ENCODE measurements around the gene CDK5. TPM values are rescaled to one million over a fixed set of nuclear protein-coding genes. Genes with fewer than 3 reads are reported as not detected.

CDK5 gene
- total and polyA plus RNA-seq, 9 of the 15 experiments (the other 6 are each of a cell fraction or from before 2014, with no cell fraction given) = 3.2 to 38.0 (median 27.5) TPM

- 0 out of 2 replicates have a peak, but pooled peaks have one; percentile 16 for TF ChIP-seq CC2D1A (IDR thresholded peaks at IDR 0.05)
- peak; percentile 95 for TF ChIP-seq POLR2G (IDR thresholded peaks at IDR 0.05; ENCODE audit: low read depth, low read length)
- no peak for TF ChIP-seq ETS2 (tag; IDR thresholded peaks at IDR 0.05; ENCODE audit: borderline replicate concordance, poor library complexity, severe bottlenecking)
- TF ChIP-seq ZNF165 (CRISPR knock-in tag; IDR thresholded peaks at IDR 0.05; ENCODE audit: borderline replicate concordance) = no peak
- peak; percentile 100 for TF ChIP-seq MBD2 (IDR thresholded peaks at IDR 0.05; ENCODE audit: borderline replicate concordance, low read depth)
- TF ChIP-seq ETS1 (conservative IDR thresholded peaks at IDR 0.05; ENCODE audit: control insufficient read depth, low read depth, low read length) = peak; percentile 98
- TF ChIP-seq ZBTB26 (CRISPR knock-in tag; IDR thresholded peaks at IDR 0.05) = no peak
- TF ChIP-seq FOXP4 (CRISPR knock-in tag; IDR thresholded peaks at IDR 0.05; ENCODE audit: borderline replicate concordance) = 0 out of 2 replicates have a peak, but pooled peaks have one; percentile 78
- no peak; the same call in 1 of the 2 replicates for TF ChIP-seq SMAD2 (IDR thresholded peaks at IDR 0.05; ENCODE audit: low read depth, low read length)
- no peak for TF ChIP-seq HLTF (IDR thresholded peaks at IDR 0.05)
- peak; percentile 88; the same call in 1 of the 2 replicates for TF ChIP-seq ZNF589 (CRISPR knock-in tag; IDR thresholded peaks at IDR 0.05; ENCODE audit: low read depth)
- TF ChIP-seq ZNF175 (CRISPR knock-in tag; IDR thresholded peaks at IDR 0.05; ENCODE audit: low read depth) = peak; percentile 64; the same call in 1 of the 2 replicates
- TF ChIP-seq CBX3 (IDR thresholded peaks at IDR 0.05; ENCODE audit: borderline replicate concordance in 1 of 2, low read length in 2 of 2) = peak in 1 of 2 experiments; percentile 88; a peak in 1 of 3 replicates
- TF ChIP-seq DPF2 (IDR thresholded peaks at IDR 0.05) = peak; percentile 80
- TF ChIP-seq SP2 (IDR thresholded peaks at IDR 0.05; ENCODE audit: extremely low read depth, low read depth, low read length, poor library complexity, severe bottlenecking) = peak; percentile 96
- TF ChIP-seq HOXB6 (CRISPR knock-in tag; IDR thresholded peaks at IDR 0.05; ENCODE audit: borderline replicate concordance) = no peak
- TF ChIP-seq NR4A1 (CRISPR knock-in tag; IDR thresholded peaks at IDR 0.05) = no peak
- peak; percentile 76 for TF ChIP-seq NR4A1 (tag; IDR thresholded peaks at IDR 0.05)
- peak; percentile 63 to 89 for TF ChIP-seq E2F6 (IDR thresholded peaks at IDR 0.05; ENCODE audit: borderline replicate concordance in 1 of 2, extremely low read depth in 1 of 2, insufficient read depth in 1 of 2, insufficient read length in 1 of 2, low read depth in 1 of 2, low read length in 1 of 2, poor library complexity in 1 of 2, severe bottlenecking in 1 of 2)
Measured at GRCh38 chr7:151028131-151028947, 29.4 kb downstream of the CDK5 start, which contains the start of gene ABCB8 (continued).

All from K562 (cell line).